Right lung (tissue), 5 donors: ENCODE data around the gene PTGIR. TPM values are rescaled to one million over a fixed set of nuclear protein-coding genes. Genes with fewer than 3 reads are reported as not detected.

ENCODE experiments used
- DNase-seq, 2 donors: peaks; one replicate each; pipeline ENCODE4 v3.0.0-alpha.2; 2013
- polyA plus RNA-seq, 5 donors: library from polyadenylated mRNA; unstranded; fragments of 120-200 nt; gene quantifications; one replicate each; pipeline versions ENCODE4 v1.2.1 to v1.2.3, GENCODE V29; 2013; ENCODE audit warnings: inconsistent platforms in 1 of 5, low replicate concordance in 1 of 5; ENCODE audit not compliant: insufficient read length in 5 of 5, insufficient read depth in 1 of 5

PTGIR gene
- polyA plus RNA-seq, 5 donors, result 7.6 to 13.6 (median 11.9) TPM

DNA sequence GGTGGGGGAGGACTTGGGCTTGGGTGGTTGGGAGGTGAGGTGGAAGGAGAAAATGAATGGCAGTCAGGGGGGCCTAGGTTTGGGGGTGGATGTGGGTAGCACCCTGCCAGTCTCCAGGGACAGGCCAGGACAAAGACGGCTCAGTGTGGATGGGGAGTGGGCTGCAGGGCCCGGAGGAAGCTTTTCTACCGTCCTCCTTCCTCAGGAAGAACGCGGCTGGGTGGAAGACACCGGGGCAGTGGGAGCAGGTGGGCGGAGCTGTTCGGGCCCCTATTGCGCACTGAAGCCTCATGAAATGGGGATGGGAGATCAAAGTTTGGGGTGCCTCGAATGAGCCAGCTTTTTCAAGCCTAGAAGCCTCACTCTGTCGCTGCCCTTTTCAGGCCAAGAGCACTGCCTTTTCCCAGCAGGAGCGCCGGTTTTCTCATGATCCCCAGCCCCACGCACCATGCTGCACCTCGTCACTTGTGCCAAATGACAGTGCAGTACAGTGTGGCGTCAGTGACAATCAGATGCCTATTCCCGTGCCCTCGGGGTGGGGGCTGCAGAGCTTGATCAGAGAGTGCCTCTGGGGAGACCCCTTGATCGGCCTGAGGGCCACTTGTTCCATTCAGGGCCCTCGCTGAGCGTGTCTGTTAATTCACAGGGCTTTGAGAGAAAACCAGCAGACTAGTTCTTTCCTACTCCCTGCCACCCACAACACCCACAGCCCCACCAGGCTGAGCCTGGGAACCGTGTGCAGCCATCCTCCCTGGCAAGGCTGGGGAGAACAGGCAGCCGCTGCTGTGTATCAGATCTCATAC lies 22.3 kb downstream of the PTGIR start:
- DNase-seq, result no peak

DNA sequence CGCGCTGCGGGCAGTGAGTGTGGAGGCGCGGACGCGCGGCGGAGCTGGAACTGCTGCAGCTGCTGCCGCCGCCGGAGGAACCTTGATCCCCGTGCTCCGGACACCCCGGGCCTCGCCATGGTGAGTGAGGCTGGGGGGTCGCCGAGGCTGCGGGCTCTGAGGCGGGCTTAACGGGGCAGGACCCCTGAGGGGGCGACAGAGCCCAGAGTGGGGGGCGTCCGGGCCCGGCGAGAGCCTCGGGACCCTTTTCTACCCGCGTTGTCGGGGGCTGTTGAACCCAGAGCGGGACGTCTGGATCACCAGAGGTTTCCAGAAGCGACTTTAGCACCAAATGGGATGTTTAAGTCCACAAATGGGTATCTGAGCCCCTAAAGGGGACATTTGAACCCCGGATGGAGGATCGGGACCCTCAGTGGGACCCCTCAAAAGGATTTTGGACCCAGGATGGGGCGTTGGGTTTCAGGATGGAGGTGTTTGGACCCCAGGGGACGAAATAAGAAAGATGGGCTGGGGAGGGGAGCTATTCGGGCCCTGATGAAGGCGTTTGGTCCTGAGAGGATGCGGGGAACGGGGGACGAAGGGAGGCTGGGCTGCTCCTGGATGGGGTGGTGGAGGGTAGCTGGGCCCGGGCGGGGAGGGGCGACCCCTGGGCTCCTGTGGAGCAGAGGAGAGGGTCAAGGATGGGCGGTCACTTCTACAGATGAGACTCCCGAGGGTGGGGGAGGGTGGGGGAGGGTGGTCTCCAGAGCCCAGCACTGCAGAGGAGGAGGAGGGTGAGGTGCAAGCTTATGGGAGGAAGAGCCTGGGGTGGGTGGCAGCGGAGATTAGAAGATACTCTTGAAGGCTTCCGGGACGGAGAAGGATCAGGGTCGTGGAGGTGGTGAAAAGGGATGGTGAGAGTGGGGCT lies 23.3 kb downstream of the PTGIR start, which contains the start of gene CALM3:
Gene CALM3, plus strand, starts transcription at position 13 of the 907 bp plus-strand sequence. Its CDS starts 105 bp downstream, at position 118.
- no peak for DNase-seq

DNA sequence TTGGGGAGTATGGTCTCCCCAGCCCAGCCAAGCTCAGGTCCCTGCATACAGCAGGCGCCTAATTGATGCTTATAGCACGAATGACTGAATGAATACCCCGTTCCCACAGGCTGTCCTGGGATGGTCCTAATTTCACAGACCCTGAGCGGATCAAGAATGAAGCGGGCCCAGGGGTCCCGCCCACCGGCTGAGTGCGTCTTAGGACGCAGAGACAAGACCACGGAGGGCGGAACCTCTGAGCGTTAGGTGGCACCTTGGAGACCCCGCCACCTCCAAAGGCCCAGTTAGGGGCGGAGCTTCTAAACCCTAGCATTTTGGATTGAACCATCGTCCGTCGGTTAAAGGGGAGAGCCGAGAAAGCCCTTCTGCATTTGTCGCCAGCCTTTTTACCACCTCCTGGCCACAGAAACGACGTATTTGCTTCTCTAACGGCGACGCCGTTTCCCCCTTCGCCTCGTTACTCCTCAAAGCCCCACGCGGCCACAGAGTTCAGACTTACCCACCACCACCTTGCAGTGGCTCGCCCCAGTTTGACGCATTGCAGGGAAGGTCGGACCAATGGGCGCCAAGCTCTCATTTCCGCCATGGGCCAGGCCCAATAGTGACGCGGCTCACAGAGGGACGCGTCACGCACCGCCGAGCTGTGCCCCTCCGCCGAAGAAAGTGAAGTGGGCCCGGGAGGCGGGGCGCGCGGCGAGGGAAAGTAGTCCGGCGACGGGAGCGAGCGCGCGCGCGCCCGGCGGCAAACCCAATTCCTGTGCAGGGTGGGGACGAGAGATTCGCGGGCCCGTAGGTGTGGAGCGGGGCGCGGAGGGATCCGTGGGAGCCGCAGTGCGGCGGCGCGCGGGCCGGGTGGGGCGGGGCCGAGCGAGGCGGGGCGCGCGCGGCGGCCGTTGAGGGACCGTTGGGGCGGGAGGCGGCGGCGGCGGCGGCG lies 24.2 kb downstream of the PTGIR start:
- peak; percentile 100 for DNase-seq

DNA sequence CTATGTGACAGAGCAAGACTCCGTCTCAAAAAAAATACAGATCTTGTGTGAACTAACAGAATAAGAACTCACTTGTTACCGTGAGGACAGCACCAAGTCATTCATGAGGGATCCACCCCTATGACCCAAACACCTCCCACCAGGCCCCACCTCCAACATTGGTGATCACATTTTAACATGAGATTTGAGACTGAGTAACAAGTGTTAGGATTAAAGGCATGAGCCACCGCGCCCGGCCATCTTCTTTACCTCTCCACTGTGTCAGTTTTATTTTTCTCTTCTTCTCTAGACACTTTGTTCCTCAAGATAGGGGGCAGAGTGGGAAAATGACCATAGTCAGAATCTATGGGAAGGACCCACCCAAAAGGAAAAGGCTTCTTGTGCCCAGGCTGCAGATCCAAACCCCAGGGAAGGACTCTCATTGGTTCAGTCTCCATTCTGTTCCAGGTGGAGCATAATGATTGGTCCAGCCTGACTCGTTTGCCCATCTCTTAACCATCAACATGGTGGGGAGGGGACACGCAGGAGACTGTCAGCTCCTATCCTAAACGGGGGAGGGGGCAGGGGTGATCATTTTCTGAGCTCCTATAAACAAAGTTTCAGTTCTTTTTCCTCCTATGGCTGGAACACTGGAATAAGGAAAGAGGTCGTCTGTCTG lies 25.0 kb downstream of the PTGIR start:
- no peak for DNase-seq

DNA sequence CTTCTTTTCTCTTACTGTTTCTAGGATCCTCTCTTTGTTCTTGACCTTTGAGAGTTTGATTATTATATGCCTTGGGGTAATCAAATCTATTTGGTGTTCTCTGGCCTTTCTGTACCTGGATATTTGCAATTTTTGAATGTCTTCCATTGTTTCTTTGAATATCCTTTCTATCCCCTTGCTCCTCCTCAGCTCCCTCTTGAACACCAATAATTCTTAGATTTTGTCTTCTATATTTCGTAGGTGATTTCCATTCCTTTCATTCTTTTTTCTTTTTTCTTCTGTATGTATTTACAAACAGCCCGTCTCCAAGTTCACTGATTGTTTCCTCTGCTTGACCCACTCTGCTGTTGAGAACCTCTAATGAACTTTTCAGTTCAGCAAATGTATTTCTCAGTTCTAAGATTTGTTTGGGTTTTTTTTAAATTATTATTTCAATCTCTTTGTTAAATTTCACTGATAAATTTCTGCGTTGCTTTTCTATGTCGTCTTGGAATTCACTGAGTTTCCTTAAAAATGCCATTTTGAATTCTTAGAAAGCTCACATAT lies 26.4 kb downstream of the PTGIR start:
- DNase-seq, result no peak

DNA sequence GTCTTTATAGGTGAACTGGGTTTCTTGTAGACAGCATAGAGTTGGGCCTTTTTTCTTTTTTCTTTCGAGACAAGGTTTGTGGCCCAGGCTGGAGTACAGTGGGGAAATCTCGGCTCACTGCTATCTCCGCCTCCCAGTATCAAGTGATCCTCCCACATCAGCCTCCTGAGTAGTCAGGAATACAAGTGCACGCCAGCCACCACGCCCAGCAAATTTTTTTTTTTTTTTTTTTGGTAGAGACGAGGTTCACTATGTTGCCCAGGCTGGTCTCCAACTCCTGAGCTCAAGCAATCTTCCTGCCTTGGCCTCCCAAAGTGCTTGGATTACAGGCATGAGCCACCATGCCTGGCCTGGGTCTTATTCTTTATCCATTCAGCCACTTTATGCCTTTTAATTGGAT lies 28.9 kb downstream of the PTGIR start:
- DNase-seq, result no peak

DNA sequence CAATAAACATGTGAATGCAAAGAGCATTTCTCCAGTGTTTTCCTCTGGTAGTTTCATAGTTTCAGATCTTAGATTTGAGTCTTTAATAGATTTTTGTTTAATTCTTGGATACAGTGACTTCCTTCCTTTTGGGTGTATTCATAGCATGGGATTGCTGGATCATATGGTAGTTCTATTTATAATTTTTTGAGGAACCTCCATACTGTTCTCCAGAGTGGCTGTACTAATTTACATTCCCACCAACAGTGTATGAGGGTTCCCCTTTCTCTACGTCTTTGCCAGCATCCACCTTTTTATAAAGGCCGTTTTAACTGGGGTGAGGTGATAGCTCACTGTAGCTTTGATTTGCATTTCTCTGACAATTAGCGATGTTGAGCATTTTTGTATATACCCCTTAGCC lies 33.0 kb downstream of the PTGIR start:
- no peak for DNase-seq

DNA sequence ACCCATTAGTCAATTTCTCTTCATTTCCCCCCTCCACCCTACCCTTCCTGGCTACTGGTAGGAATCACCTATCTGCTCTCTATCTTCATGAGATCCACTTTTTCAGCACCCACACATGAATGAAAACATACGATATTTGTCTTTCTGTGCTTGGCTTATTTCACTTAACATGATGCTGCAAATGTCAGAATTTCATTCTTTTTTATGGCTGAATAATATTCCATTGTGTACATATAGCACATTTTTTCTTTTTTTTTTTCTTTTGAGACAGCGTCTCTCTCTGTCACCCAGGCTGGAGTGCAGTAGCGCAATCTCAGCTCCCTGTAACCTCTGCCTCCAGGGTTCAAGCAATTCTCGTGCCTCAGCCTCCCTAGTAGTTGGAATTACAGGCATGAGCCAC lies 33.6 kb downstream of the PTGIR start:
- DNase-seq, result no peak

DNA sequence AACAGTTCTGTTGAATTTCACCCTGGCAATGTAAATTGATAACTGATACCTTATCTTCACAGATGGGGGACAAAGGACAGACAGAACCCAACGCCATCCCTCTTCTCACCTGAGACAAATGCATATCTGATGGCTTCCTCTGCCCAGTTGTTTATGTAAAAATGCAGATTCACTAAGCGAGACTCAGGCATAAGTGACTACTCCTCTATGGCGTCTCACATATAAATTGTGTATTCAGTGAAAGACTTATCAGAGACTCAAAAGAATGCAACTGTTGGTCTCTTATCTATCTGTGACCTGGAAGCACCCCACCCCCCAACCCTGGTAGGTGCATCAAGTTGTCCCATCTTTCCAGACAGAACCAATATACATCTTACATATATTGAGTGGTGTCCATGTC lies 37.0 kb downstream of the PTGIR start:
- DNase-seq, result no peak

DNA sequence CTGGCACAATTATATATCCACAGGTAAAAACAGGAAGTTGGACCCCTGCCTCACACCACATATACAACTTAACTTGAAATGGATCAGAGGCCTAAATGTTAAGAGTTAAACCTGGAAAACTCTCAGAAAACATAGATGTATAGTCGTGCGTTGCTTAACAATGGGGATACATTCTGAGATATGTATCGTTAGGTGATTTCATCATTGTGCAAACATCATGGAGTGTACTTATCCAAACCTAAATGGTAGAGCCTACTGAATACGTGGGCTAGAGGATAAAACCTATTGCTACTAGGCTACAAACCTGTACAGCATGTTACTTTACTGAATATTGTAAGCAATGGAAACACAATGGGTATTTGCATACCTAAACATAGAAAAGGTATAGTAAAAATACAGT lies 38.6 kb downstream of the PTGIR start:
- DNase-seq, result no peak

DNA sequence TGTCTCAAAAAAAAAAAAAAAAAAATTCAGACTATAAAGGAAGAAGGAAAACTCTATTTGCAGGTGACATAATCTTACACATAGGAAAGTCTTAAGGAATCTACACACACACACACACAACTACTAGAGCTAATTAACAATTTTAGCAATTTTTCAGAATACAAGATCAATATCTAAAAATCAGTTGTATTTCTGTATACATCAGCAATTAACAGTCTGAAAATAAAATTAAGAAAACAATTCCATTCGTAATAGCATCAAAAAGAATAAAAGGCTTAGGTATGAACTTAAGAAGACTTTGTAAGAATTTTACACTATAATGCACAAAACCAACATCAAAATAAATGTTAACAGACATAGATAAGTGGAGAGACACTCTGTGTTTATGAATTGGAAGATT lies 39.4 kb downstream of the PTGIR start:
- DNase-seq, result no peak

DNA sequence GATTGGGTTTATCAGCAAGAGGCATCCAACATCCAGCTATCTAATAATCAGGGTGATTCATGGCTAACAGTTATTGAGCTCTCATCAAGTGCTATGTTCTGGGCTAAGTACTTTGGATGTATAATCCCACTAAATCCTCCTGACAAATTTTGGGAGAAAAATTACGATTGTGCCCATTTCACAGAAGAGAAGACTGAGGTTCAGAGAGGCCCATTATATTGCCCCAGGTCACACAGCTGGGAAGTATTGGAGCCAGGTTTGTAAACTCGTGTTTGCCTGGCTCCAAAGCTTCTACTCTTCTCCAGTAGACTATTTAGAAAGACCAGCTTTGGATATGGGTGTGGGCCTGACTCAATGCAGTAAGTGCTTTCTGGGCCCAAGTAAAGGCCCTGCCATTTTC lies 44.6 kb downstream of the PTGIR start:
- DNase-seq, result no peak

DNA sequence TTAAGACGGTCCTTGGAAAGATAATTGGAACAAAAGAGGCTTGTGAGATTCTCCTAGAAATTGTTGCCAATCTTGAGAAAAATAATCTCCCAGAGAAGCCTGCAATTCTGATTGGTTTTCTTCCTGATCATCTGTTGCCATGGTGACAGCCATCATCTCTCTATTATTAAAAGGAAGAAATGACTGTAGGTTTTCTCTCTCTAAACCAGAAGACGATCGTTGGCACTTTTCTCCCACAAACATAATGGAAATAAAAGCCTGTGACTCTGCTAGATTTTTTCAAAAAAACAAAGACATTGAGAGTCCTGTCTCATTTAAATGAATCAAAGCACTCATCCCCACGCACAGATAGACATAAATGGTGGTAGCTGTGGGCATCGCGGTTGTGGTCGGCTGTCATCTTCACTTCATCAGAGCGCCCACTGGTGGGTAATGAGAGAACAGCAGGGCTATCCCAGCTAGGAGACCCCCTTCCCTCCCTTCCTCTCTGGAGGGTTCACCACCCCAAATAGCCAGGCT lies 45.5 kb downstream of the PTGIR start:
- DNase-seq, result no peak

DNA sequence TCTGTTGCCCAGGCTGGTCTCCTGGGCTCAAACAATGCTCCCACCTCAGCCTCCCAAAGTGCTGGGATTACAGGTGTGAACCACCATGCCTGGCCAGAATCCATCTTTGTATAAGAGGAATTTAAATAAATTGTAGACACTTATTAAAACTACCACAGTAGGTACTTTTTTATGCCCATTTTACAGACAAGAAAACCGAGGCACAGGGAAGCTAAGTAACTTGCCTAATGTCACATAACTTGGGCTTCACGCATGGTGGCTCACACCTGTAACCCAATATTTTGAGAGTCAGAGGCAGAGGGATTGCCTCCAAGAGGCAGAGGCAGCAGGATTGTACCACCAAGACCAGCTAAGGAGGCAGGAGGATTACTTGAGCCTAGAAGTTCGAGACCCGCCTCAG lies 46.4 kb downstream of the PTGIR start:
- no peak for DNase-seq

DNA sequence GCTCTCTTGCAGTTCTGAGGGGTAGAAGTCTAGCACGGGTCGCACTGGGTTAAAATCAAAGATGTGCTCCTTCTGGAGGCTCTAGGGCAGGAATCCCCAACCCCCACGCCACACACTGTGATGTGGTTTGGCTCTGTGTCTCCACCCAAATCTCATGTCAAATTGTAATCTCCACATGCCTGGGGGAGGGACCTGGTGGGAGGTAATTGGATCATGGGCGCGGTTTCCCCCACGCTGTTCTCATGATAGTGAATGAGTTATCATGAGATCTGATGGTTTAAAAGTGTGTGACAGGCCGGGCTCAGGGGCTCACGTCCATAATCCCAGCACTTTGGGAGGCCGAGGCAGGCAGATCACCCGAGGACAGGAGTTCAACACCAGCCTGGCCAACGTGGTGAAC lies 50.4 kb downstream of the PTGIR start:
- DNase-seq, result no peak

DNA sequence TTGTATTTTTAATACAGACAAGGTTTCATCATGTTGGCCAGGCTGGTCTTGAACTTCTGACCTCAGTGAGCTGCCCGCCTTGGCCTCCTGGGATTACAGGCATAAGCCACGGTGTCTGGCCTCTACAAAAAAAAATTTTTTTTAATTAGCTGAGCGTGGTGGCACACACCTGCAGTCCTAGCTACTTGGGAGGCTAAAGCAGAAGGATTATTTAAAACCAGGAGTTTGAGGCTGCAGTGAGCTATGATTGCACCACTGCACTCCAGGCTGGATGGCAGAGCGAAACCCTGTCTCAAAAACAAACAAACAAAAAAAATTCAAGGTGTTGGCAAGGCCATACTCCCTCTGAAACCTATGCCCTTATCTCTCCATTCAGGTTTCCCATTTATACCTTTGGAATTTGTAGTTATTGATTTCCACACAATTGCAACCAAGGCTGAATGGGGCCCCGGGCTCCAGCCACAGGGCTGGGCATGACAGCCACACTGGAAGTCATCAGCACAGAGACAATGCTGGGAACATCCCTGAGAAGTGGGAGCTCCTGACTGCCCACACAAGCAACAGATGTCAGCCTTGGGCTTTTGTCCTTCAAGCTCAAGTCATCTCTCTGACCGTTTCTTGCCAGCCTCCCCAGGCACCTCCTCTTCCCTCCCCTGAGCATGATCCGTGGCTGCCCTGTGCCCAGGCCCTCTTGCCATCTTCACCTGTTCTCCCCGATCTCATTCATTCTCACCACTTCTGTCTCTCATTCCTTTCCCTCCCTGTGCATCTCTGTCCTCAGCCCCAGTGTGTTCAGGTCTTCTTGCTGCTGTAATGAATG lies 51.0 kb downstream of the PTGIR start:
- no peak for DNase-seq

DNA sequence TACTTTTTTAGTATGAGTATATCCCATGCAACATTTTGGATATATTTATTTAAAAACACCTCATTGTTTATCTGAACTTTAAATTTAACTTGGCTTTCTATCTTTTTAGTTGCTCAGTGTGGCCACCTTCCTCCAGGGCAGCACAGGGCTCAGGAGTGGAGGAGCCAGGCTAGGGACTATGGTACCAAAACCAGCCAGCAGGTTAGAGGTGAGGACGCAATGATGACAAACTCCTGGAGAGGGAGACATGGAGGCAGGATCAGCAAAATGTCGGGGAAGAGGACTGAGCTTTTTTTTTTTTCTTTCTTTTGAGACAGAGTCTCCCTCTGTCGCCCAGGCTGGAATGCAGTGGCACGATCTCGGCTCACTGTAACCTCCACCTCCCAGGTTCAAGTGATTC lies 53.4 kb downstream of the PTGIR start:
- no peak for DNase-seq
